Lower leg skin (tissue), 3 donors: ENCODE data around the gene ZNF526.

ENCODE experiments used
- CTCF ChIP-seq, 3 donors: fragments of 450-650 bp; IDR thresholded peaks; one replicate each; pipeline ENCODE4 v1.5.1; 2016; ENCODE audit warnings: antibody characterized with exemption in 3 of 3, mild to moderate bottlenecking in 3 of 3, moderate library complexity in 2 of 3
- POLR2A ChIP-seq, 2 donors: fragments of 450-650 bp; IDR thresholded peaks; one replicate each; pipeline ENCODE4 v1.6.1; 2016 to 2017; ENCODE audit warnings: antibody characterized with exemption in 2 of 2, mild to moderate bottlenecking in 1 of 2, moderate library complexity in 1 of 2

- no peak for TF ChIP-seq CTCF (IDR thresholded peaks at IDR 0.05)
- no peak for TF ChIP-seq POLR2A (IDR thresholded peaks at IDR 0.05)
Measured at GRCh38 chr19:42254089-42254849, 34.2 kb downstream of the ZNF526 start.
